Colonic mucosa (tissue), 4 donors: Measurements from ENCODE around the gene ZNF208. TPM values are rescaled to one million over a fixed set of nuclear protein-coding genes. Genes with fewer than 3 reads are reported as not detected.
A peak's percentile ranks its signal among the peaks of the same experiment; 100 is the strongest.
"Not testable (repeated sequence)": the region's sequence is repeated elsewhere in the genome, so short reads cannot be mapped to it uniquely, and the experiment has no call there.

Source experiments
- DNase-seq: peaks from one replicate; pipeline ENCODE4 v3.0.0-alpha.2; 2020
- H3K27ac ChIP-seq: fragments of 200-600 bp; one replicate; pipeline ENCODE4 v1.8.0; 2021
- H3K27me3 ChIP-seq: fragments of 200-600 bp; one replicate; pipeline ENCODE4 v1.8.0; 2021
- H3K36me3 ChIP-seq: fragments of 200-600 bp; one replicate; pipeline ENCODE4 v1.8.0; 2021
- H3K4me1 ChIP-seq: fragments of 200-600 bp; one replicate; pipeline ENCODE4 v1.8.0; 2021; ENCODE audit warnings: mild to moderate bottlenecking
- H3K4me3 ChIP-seq: fragments of 200-600 bp; one replicate; pipeline ENCODE4 v1.8.0; 2021
- H3K9ac ChIP-seq, 2 donors: one replicate each; pipeline ENCODE4 v1.7.0; 2013; ENCODE audit warnings: control low read depth in 2 of 2, low read depth in 2 of 2, low read length in 2 of 2
- H3K9me3 ChIP-seq: fragments of 200-600 bp; one replicate; pipeline ENCODE4 v1.8.0; 2021
- intact Hi-C: fragments of 100-400 bp; cut with DNase I; formaldehyde crosslinking; loops from one replicate; pipeline ENCODE4 v1.14.1; 2022
- total RNA-seq, 2 donors: library from RNA; stranded (reverse); fragmentation: NEBNext Ultra II Directional in 1 of 2; extraction: Animal tissue kit (Norgen Biotek cat#: 25700) in 1 of 2; gene quantifications; one replicate each; pipeline ENCODE4 v1.2.1, GENCODE V29; 2021
- TF ChIP-seq, protein P1 (sequence below): fragments of 200-600 bp; IDR thresholded peaks from one replicate; pipeline ENCODE4 v1.8.0; 2022; ENCODE audit warnings: antibody characterized with exemption, mild to moderate bottlenecking
- donor health status: healthy.
- donor health status: DM: no; HTN: no; CAD: no.
- donor health status: DM: no; HTN: no; CAD: no.

ZNF208 gene
- total RNA-seq: 1 to 10 TPM in 1 of 2 donors, under 1 TPM in 1; 0.62 to 3.7 TPM

DNA sequence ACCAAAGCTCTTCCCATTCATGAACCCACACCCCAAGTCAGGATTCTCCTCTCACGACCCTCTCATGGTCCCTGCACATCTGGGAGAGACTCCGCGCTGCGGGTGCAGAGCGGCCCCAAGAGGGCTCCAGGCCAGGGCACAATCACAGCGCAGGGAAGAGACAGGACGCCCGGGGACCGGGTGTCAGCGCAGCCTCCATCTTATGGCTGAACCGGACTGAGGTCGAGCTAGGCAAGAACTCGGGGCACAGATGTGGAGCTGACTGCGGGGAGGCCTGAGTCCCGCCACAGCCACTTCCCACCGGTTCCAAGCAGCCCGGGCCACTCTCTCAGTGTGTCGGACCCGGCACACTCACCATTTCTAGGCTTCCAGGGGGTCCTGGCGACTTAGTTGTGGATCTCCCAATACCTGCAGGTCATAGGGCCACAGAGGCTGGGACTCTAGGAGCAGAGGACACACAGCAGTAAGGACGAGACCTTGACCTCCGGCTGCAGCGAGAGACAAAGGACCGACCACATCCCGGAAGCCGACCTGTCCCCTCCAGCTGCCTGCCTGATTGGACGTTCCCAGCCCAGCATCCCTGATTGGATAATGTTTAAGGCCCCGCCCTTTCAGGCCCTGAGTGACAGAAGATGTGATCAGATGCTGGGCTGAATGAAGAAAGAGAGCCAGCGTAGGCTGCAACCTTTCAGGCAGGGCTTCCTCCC is at the start of gene ZNF208:
Gene ZNF208, minus strand, starts transcription at position 507 of the 707 bp plus-strand sequence. Its CDS starts 149 bp downstream, at position 358.
- H3K27me3 ChIP-seq, H3K27ac ChIP-seq: not testable (repeated sequence)

DNA sequence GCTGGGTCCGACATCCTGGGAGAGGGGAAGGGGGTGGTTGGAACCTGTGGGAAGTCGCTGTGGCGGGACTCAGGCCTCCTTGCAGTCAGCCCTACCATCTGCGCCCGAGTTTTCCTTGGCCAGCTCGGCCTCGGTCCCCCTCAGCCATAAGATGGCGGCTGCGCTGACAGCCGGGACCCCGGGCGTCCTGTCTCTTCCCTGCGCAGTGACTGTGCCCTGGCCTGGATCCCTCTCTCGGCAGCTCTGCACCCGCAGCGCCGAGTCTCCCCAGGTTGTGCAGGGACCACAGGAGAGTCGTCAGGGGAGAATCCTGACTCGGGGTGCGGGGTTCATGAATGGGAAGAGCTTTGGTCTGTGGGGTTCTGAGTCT is 41.9 kb upstream of the ZNF208 start:
- no peaks in the 10 kb centered on the region for H3K36me3 ChIP-seq
- TF ChIP-seq, protein P1, sequence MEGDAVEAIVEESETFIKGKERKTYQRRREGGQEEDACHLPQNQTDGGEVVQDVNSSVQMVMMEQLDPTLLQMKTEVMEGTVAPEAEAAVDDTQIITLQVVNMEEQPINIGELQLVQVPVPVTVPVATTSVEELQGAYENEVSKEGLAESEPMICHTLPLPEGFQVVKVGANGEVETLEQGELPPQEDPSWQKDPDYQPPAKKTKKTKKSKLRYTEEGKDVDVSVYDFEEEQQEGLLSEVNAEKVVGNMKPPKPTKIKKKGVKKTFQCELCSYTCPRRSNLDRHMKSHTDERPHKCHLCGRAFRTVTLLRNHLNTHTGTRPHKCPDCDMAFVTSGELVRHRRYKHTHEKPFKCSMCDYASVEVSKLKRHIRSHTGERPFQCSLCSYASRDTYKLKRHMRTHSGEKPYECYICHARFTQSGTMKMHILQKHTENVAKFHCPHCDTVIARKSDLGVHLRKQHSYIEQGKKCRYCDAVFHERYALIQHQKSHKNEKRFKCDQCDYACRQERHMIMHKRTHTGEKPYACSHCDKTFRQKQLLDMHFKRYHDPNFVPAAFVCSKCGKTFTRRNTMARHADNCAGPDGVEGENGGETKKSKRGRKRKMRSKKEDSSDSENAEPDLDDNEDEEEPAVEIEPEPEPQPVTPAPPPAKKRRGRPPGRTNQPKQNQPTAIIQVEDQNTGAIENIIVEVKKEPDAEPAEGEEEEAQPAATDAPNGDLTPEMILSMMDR: no peak
- peak overlapping the region; percentile 37 for H3K4me3 ChIP-seq
- no peaks in the 10 kb centered on the region for H3K9me3 ChIP-seq
- H3K4me1 ChIP-seq: no peaks in the 10 kb centered on the region
- peak overlapping the region in 1 of 2 donors; percentile 26 for H3K9ac ChIP-seq
- H3K27ac ChIP-seq: no peak overlapping the region
- peak; percentile 18 for DNase-seq
- intact Hi-C loops: no loop called here
- H3K27me3 ChIP-seq: no peaks in the 10 kb centered on the region

More for the DNA sequence above, at the start of gene ZNF208:
- intact Hi-C loops, H3K36me3 ChIP-seq, H3K9me3 ChIP-seq, H3K4me1 ChIP-seq, H3K9ac ChIP-seq, DNase-seq: not testable (repeated sequence)
- H3K4me3 ChIP-seq: peak within 1 kb of the TSS; percentile 7

DNA sequence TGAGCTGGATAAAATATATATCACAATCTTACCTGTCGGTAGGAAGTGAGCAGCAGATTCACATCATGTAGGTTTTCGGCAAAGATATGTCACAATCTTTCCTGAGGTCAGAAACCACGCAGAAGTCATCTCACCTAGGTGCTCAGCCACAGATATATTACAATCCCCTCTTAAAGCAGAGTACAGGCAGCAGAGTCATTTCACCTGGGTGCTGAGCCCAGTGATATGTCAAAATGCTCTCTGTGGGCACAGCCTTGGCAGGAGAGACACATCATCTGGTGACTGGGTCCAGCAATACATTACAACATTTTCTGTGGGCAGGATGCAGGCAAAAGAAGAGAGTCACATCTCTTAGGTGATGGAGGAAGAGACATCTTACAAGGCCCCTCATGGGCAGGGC is 30.4 kb upstream of the ZNF208 start:
- intact Hi-C loops, H3K36me3 ChIP-seq, H3K4me1 ChIP-seq, H3K9ac ChIP-seq, H3K4me3 ChIP-seq, DNase-seq, H3K27ac ChIP-seq, H3K9me3 ChIP-seq, H3K27me3 ChIP-seq: not testable (repeated sequence)

DNA sequence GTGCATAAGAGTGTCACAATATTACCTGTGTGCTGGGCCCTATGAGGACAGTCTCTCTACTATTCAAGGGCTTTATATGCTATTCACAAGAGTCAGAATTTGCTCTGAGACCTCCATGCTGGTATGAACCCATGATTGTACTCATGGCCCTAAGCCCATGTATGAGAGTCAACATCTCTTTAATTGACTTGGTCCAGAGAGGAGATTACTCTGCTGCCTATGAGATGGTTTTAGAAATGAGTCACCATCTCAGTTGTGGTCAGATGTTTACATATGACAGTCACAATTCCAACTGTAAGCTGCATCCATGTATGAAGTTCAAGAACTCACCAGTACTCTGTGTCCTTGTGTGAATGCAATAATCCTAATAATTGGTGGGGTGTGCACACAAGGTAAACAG is 19.9 kb upstream of the ZNF208 start:
- H3K36me3 ChIP-seq: no peaks in the 10 kb centered on the region
- no peak overlapping the region for H3K27ac ChIP-seq
- H3K27me3 ChIP-seq: no peaks in the 10 kb centered on the region
- no peaks in the 10 kb centered on the region for H3K4me1 ChIP-seq
- H3K9ac ChIP-seq: no peak overlapping the region
- TF ChIP-seq, protein P1: no peak
- H3K9me3 ChIP-seq: no peaks in the 10 kb centered on the region
- no peak overlapping the region for H3K4me3 ChIP-seq
- intact Hi-C loops: no loop called here
- DNase-seq: no peak

DNA sequence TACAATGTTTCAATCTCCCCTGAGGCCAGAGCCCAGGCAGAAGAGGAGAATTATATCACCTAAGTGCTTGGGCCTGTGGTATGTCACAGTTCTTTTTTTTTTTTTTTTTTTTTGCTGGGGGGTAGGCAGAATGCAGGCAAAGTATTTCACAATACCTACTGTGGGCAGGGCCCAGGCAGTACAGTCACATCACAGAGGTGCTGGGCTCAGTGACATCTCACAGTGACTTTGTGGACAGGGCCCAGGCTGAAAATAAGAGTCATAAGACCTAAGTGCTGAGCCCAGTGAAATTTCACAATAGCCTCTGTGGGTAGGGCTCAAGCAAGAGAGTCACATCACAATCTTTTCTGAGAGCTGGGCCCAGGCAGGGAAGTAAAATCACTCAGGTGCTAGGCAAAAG is 15.9 kb upstream of the ZNF208 start:
- no peak overlapping the region for H3K9ac ChIP-seq
- intact Hi-C loops: no loop called here
- no peaks in the 10 kb centered on the region for H3K36me3 ChIP-seq
- H3K9me3 ChIP-seq: no peaks in the 10 kb centered on the region
- no peak for DNase-seq
- H3K4me1 ChIP-seq: no peaks in the 10 kb centered on the region
- no peak overlapping the region for H3K27ac ChIP-seq
- no peak overlapping the region for H3K4me3 ChIP-seq
- H3K27me3 ChIP-seq: no peaks in the 10 kb centered on the region
- TF ChIP-seq, protein P1: no peak

DNA sequence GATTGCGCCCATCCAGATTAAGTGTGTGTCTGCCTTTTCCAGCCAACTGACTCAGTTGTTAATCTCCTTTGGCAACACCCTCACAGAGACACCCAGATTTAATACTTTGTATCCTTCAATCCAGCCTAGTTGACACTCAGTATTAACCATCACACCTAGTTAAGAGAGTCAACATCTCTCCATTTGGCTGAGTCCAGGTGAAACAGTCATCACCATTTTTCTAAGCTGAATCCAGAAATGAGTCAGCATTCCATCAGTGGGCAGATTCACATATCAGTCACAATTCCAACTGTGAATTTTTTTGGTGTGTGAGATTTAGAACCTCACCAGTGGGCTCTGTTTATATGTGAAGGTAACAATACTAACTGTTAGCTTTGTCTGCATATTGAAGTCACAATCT is 14.8 kb upstream of the ZNF208 start:
- H3K4me1 ChIP-seq, H3K27me3 ChIP-seq, intact Hi-C loops, H3K27ac ChIP-seq, H3K36me3 ChIP-seq, DNase-seq, H3K4me3 ChIP-seq, H3K9me3 ChIP-seq, H3K9ac ChIP-seq: not testable (repeated sequence)

DNA sequence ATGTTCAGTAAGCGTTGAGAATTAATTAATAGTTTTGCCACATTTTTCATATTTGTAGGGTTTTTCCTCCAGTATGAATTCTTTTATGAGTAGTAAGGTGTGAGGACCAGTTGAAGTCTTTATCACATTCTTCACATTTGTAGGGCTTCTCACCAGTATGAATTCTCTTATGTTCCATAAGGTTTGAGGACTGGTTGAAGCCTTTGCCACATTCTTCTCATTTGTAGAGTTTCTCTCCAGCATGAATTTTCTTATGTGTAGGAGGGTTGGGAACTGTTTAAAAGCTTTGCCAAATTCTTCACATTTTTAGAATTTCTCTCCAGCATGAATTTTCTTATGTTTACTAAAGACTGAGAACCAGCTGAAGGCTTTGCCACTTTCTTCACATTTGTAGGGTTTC is 40.3 kb downstream of the ZNF208 start:
- Histone ChIP-seq H3K4me3 (no peak overlapping the region), H3K4me1 (no peaks in the 10 kb centered on the region), H3K9ac (no peak overlapping the region), H3K27me3 (no peaks in the 10 kb centered on the region), H3K36me3 (no peaks in the 10 kb centered on the region), H3K27ac (no peak overlapping the region), H3K9me3 (peaks cover 12% of the 10 kb centered on the region)
- intact Hi-C loops: no loop called here
- TF ChIP-seq, protein P1: no peak
- DNase-seq: no peak
